Neural cell (in vitro differentiated cells): ENCODE results near the gene PLEKHS1. TPM values are rescaled to one million over a fixed set of nuclear protein-coding genes. Genes with fewer than 3 reads are reported as not detected.

Experiments
- H2AFZ ChIP-seq: fragments of 200-600, 300-800 bp; sonication (generic), shearing (Covaris generic); 2 replicates; pipeline ENCODE4 v1.6.0; 2014; ENCODE audit warnings: low read depth, mild to moderate bottlenecking, antibody characterized with exemption, low read length, moderate library complexity
- H3F3A ChIP-seq: fragments of 200-600 bp; shearing (Covaris generic); 2 replicates; pipeline ENCODE4 v1.6.1; 2016; ENCODE audit warnings: mild to moderate bottlenecking, moderate library complexity, mixed read lengths, antibody characterized with exemption, low read length; ENCODE audit not compliant: insufficient read depth, poor library complexity, severe bottlenecking
- H3K27ac ChIP-seq: fragments of 200-600, 300-800 bp; sonication (generic), shearing (Covaris generic); 2 replicates; pipeline ENCODE4 v1.5.1; 2014; ENCODE audit warnings: mild to moderate bottlenecking, low read length, moderate library complexity
- H3K27me3 ChIP-seq: fragments of 300-800, 200-600 bp; sonication (generic), shearing (Covaris generic); 2 replicates; pipeline ENCODE4 v1.6.0; 2014; ENCODE audit warnings: mild to moderate bottlenecking, low read depth, low read length, moderate library complexity; ENCODE audit not compliant: insufficient read depth
- H3K36me3 ChIP-seq: fragments of 300-800, 200-600 bp; sonication (generic), shearing (Covaris generic); 2 replicates; pipeline ENCODE4 v1.5.1; 2014; ENCODE audit warnings: mild to moderate bottlenecking, antibody characterized with exemption, low read length, moderate library complexity; ENCODE audit not compliant: insufficient read depth
- H3K4me2 ChIP-seq: fragments of 300-800, 200-600 bp; sonication (generic), shearing (Covaris generic); 2 replicates; pipeline ENCODE4 v1.6.0; 2014; ENCODE audit warnings: mild to moderate bottlenecking, low read length
- H3K4me3 ChIP-seq: fragments of 300-800, 200-600 bp; sonication (generic), shearing (Covaris generic); 2 replicates; pipeline ENCODE4 v1.5.1; 2014; ENCODE audit warnings: mild to moderate bottlenecking, low read length, moderate library complexity
- H3K79me2 ChIP-seq: fragments of 200-600 bp; shearing (Covaris generic); replicated peaks from 2 replicates; pipeline ENCODE4 v1.6.0; 2014; ENCODE audit warnings: mild to moderate bottlenecking, low read length, moderate library complexity; ENCODE audit not compliant: insufficient read depth
- H3K9ac ChIP-seq: fragments of 300-800, 200-600 bp; sonication (generic), shearing (Covaris generic); 2 replicates; pipeline ENCODE4 v1.6.1; 2016; ENCODE audit warnings: mild to moderate bottlenecking, low read length, mixed read lengths
- H3K9me2 ChIP-seq: fragments of 200-600 bp; shearing (Covaris generic); 2 replicates; pipeline ENCODE4 v1.6.1; 2016; ENCODE audit warnings: mild to moderate bottlenecking, low read length, mixed read lengths; ENCODE audit not compliant: insufficient read depth
- H3K9me3 ChIP-seq: fragments of 200-600, 300-800 bp; sonication (generic), shearing (Covaris generic); 2 replicates; pipeline ENCODE4 v1.6.1; 2016; ENCODE audit warnings: mild to moderate bottlenecking, mixed run types, low read length, moderate library complexity, mixed read lengths
- H4K20me1 ChIP-seq: fragments of 200-600 bp; shearing (Covaris generic); 2 replicates; pipeline ENCODE4 v1.6.1; 2016; ENCODE audit warnings: mild to moderate bottlenecking, mixed run types; ENCODE audit not compliant: insufficient read depth
- EP300 ChIP-seq: fragments of 450-650 bp; conservative IDR thresholded peaks from 2 replicates; pipeline ENCODE4 v1.6.1; 2014; ENCODE audit warnings: antibody characterized with exemption, mild to moderate bottlenecking, moderate library complexity; ENCODE audit not compliant: poor library complexity, severe bottlenecking
- EZH2 ChIP-seq: fragments of 200-600, 300-800 bp; shearing (Covaris generic), sonication (generic); IDR thresholded peaks from 2 replicates; pipeline ENCODE4 v1.6.1; 2014; ENCODE audit warnings: antibody characterized with exemption, low read length, borderline replicate concordance, mild to moderate bottlenecking; ENCODE audit not compliant: insufficient read depth, poor library complexity, severe bottlenecking
- MXI1 ChIP-seq: fragments of 450-650 bp; conservative IDR thresholded peaks from 2 replicates; pipeline ENCODE4 v1.6.1; 2014; ENCODE audit warnings: antibody characterized with exemption, mild to moderate bottlenecking; ENCODE audit not compliant: poor library complexity, severe bottlenecking
- POLR2AphosphoS5 ChIP-seq: IDR thresholded peaks from 2 replicates; pipeline ENCODE4 v1.6.1; 2012
- RAD21 ChIP-seq: fragments of 450-650 bp; conservative IDR thresholded peaks from 2 replicates; pipeline ENCODE4 v1.6.1; 2014; ENCODE audit warnings: antibody characterized with exemption, mild to moderate bottlenecking, moderate library complexity
- SMC3 ChIP-seq: fragments of 450-650 bp; conservative IDR thresholded peaks from 2 replicates; pipeline ENCODE4 v1.6.1; 2014; ENCODE audit warnings: antibody characterized with exemption, mild to moderate bottlenecking, moderate library complexity; ENCODE audit not compliant: poor library complexity
- TAF1 ChIP-seq: IDR thresholded peaks from 2 replicates; pipeline ENCODE4 v1.6.1; 2012; ENCODE audit warnings: low read depth
- polyA plus RNA-seq: library from polyadenylated mRNA; depleted of rRNA; stranded (reverse); fragments of >200 nt; gene quantifications from 2 replicates; pipeline ENCODE4 v1.2.3, GENCODE V29; 2014
- TF ChIP-seq, protein P1 (sequence below): IDR thresholded peaks from 2 replicates; pipeline ENCODE4 v1.6.1; 2012; ENCODE audit warnings: borderline replicate concordance
- TF ChIP-seq, protein P2 (sequence below): fragments of 450-650 bp; IDR thresholded peaks from 2 replicates; pipeline ENCODE4 v1.5.1; 2014; ENCODE audit warnings: antibody characterized with exemption, mild to moderate bottlenecking, moderate library complexity; ENCODE audit not compliant: poor library complexity, severe bottlenecking

PLEKHS1 gene
- polyA plus RNA-seq, 1 donor from 2014 or later: not detected

DNA sequence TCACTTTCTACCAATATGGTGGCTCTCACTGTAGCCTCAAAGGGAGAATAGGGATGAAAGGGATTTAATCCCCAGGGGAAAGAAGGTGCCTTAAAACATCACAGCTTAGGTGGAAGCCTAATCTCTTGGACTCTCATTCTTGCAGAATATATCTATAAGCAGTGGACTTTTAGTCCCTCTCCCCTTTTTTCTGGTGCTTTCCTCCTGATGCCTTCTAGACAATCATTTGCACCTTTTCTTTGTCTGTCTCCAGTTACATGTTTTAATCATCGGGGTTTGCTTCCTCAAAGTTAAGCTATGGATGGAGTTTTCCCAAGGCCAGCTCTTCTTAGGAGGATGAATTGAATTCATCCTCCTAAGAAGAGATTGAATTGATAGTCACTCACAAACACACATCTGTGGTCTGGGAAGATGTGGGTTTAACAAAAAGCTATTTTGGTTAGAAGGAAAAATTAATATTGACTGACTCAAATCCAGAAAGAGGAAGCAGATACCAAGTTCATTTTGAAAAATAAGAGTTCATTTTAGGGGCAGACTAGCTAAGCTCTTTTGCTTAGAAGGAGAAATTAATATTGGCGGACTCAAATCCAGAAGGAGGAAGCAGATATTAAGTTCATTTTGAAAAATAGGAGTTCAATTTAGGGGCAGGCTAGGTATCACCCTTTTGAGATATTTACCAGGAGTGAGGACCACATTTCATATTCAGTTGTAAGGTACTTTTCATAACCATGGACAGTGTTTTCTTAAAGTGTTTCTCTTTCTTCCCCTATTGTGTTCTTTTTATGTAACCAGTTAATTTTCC, 35.2 kb upstream of the PLEKHS1 start:
- TF ChIP-seq MXI1: no peak
- TF ChIP-seq POLR2AphosphoS5: no peak
- TF ChIP-seq, protein P1, sequence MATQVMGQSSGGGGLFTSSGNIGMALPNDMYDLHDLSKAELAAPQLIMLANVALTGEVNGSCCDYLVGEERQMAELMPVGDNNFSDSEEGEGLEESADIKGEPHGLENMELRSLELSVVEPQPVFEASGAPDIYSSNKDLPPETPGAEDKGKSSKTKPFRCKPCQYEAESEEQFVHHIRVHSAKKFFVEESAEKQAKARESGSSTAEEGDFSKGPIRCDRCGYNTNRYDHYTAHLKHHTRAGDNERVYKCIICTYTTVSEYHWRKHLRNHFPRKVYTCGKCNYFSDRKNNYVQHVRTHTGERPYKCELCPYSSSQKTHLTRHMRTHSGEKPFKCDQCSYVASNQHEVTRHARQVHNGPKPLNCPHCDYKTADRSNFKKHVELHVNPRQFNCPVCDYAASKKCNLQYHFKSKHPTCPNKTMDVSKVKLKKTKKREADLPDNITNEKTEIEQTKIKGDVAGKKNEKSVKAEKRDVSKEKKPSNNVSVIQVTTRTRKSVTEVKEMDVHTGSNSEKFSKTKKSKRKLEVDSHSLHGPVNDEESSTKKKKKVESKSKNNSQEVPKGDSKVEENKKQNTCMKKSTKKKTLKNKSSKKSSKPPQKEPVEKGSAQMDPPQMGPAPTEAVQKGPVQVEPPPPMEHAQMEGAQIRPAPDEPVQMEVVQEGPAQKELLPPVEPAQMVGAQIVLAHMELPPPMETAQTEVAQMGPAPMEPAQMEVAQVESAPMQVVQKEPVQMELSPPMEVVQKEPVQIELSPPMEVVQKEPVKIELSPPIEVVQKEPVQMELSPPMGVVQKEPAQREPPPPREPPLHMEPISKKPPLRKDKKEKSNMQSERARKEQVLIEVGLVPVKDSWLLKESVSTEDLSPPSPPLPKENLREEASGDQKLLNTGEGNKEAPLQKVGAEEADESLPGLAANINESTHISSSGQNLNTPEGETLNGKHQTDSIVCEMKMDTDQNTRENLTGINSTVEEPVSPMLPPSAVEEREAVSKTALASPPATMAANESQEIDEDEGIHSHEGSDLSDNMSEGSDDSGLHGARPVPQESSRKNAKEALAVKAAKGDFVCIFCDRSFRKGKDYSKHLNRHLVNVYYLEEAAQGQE: no peak
- no peak for TF ChIP-seq TAF1
- TF ChIP-seq SMC3: no peak
- TF ChIP-seq, protein P2, sequence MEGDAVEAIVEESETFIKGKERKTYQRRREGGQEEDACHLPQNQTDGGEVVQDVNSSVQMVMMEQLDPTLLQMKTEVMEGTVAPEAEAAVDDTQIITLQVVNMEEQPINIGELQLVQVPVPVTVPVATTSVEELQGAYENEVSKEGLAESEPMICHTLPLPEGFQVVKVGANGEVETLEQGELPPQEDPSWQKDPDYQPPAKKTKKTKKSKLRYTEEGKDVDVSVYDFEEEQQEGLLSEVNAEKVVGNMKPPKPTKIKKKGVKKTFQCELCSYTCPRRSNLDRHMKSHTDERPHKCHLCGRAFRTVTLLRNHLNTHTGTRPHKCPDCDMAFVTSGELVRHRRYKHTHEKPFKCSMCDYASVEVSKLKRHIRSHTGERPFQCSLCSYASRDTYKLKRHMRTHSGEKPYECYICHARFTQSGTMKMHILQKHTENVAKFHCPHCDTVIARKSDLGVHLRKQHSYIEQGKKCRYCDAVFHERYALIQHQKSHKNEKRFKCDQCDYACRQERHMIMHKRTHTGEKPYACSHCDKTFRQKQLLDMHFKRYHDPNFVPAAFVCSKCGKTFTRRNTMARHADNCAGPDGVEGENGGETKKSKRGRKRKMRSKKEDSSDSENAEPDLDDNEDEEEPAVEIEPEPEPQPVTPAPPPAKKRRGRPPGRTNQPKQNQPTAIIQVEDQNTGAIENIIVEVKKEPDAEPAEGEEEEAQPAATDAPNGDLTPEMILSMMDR: no peak
- TF ChIP-seq RAD21: no peak
- no peak for TF ChIP-seq EZH2
- TF ChIP-seq EP300: no peak

GRCh38 chr10:113718969-113719822, 32.3 kb upstream of the PLEKHS1 start:
- no peak overlapping the region for H2AFZ ChIP-seq
- H3K9me3 ChIP-seq: no peaks in the 10 kb centered on the region
- no peaks in the 10 kb centered on the region for H3F3A ChIP-seq
- H3K27me3 ChIP-seq: no peaks in the 10 kb centered on the region
- TF ChIP-seq EZH2 (no peak), MXI1 (no peak), POLR2AphosphoS5 (no peak), EP300 (no peak), RAD21 (no peak), TAF1 (no peak), SMC3 (no peak)
- TF ChIP-seq, protein P2: no peak
- TF ChIP-seq, protein P1: no peak
- no peak overlapping the region for H3K4me2 ChIP-seq
- H3K4me3 ChIP-seq: no peak overlapping the region
- H3K79me2 ChIP-seq: no peaks in the 10 kb centered on the region
- no peaks in the 10 kb centered on the region for H3K36me3 ChIP-seq
- H3K27ac ChIP-seq: no peak overlapping the region
- H4K20me1 ChIP-seq: no peaks in the 10 kb centered on the region
- H3K9me2 ChIP-seq: no peaks in the 10 kb centered on the region
- H3K9ac ChIP-seq: no peak overlapping the region

More for the DNA sequence above, 35.2 kb upstream of the PLEKHS1 start:
- Histone ChIP-seq H3K9me2 (no peaks in the 10 kb centered on the region), H3K4me3 (no peak overlapping the region), H3K36me3 (no peaks in the 10 kb centered on the region), H3K9me3 (no peaks in the 10 kb centered on the region), H3K79me2 (no peaks in the 10 kb centered on the region), H3K27ac (no peak overlapping the region), H3K9ac (no peak overlapping the region), H3K27me3 (no peaks in the 10 kb centered on the region), H2AFZ (no peak overlapping the region), H3F3A (no peaks in the 10 kb centered on the region), H3K4me2 (no peak overlapping the region), H4K20me1 (no peaks in the 10 kb centered on the region)
